SK-N-SH (cell line): ENCODE results near the gene KRT2. TPM values are rescaled to one million over a fixed set of nuclear protein-coding genes. Genes with fewer than 3 reads are reported as not detected.

Source experiments
- CTCF ChIA-PET: fragments of 300-600, 350-600 bp; formaldehyde crosslinking; extraction: SDS; loops from one replicate; lab custom pipeline; 2021; lab: Yijun Ruan, JAX
- POLR2A ChIA-PET: fragments of 350-600 bp; sonication (Branson Sonifier 250); formaldehyde crosslinking; extraction: SDS; loops from one replicate; lab custom pipeline; 2020; ENCODE audit warnings: antibody characterized with exemption, inconsistent platforms; lab: Yijun Ruan, JAX
- DNase-seq: peaks from one replicate; pipeline ENCODE4 v3.0.0; 2012
- H2AFZ ChIP-seq: fragments of 200-600 bp; sonication (generic); 2 replicates; pipeline ENCODE4 v1.8.1; 2016; ENCODE audit warnings: antibody characterized with exemption, mild to moderate bottlenecking, low read depth
- H3F3A ChIP-seq: fragments of 200-600 bp; sonication (generic); replicated peaks from 2 replicates; pipeline ENCODE3; 2016; ENCODE audit warnings: antibody characterized with exemption, mild to moderate bottlenecking; ENCODE audit not compliant: insufficient read depth
- H3K27ac ChIP-seq, 2 experiments: fragments of 200-500 bp in 1 of 2; fragments of 200-600 bp in 1 of 2; sonication (Bioruptor generic) in 1 of 2; sonication (generic), shearing (Covaris generic) in 1 of 2; 2 replicates each; pipeline versions ENCODE4 v1.5.1 to v1.6.1; 2014 to 2016; ENCODE audit warnings: low read depth in 2 of 2, inconsistent platforms in 1 of 2, low read length in 1 of 2, mild to moderate bottlenecking in 1 of 2, mixed read lengths in 1 of 2
- H3K27me3 ChIP-seq: fragments of 200-600 bp; sonication (generic), shearing (Covaris generic); 2 replicates; pipeline ENCODE4 v1.6.1; 2016; ENCODE audit warnings: mixed run types; ENCODE audit not compliant: insufficient read depth
- H3K36me3 ChIP-seq, 2 experiments: fragments of 200-500 bp in 1 of 2; fragments of 200-600 bp in 1 of 2; sonication (Bioruptor generic) in 1 of 2; sonication (generic) in 1 of 2; replicated peaks in 1 of 2; 2 replicates each; pipeline versions ENCODE3 to v1.5.1; 2014 to 2016; ENCODE audit warnings: low read length in 1 of 2, mild to moderate bottlenecking in 1 of 2; ENCODE audit not compliant: insufficient read depth in 2 of 2, control insufficient read depth in 1 of 2
- H3K4me1 ChIP-seq, 2 experiments: fragments of 200-500 bp in 1 of 2; fragments of 200-600 bp in 1 of 2; sonication (Bioruptor generic) in 1 of 2; sonication (generic), shearing (Covaris generic) in 1 of 2; 2 replicates each; pipeline versions ENCODE4 v1.5.1 to v1.6.1; 2014 to 2016; ENCODE audit warnings: low read depth in 1 of 2, low read length in 1 of 2, mixed run types in 1 of 2; ENCODE audit not compliant: insufficient read depth in 2 of 2, control insufficient read depth in 1 of 2
- H3K4me2 ChIP-seq: fragments of 200-600 bp; sonication (generic), shearing (Covaris generic); 2 replicates; pipeline ENCODE4 v1.6.1; 2017; ENCODE audit warnings: mixed run types
- H3K4me3 ChIP-seq, 2 experiments: fragments of 200-500 bp in 1 of 2; fragments of 200-600 bp in 1 of 2; sonication (Bioruptor generic) in 1 of 2; sonication (generic), shearing (Covaris generic) in 1 of 2; 2 replicates each; pipeline versions ENCODE4 v1.5.1 to v1.8.1; 2014 to 2016; ENCODE audit warnings: low read depth in 2 of 2, inconsistent platforms in 1 of 2, low read length in 1 of 2, mild to moderate bottlenecking in 1 of 2, mixed read lengths in 1 of 2, moderate library complexity in 1 of 2
- H3K79me2 ChIP-seq: fragments of 200-600 bp; sonication (generic); 2 replicates; pipeline ENCODE4 v1.8.1; 2017; ENCODE audit warnings: mild to moderate bottlenecking; ENCODE audit not compliant: insufficient read depth
- H3K9ac ChIP-seq: fragments of 200-600 bp; sonication (generic); 2 replicates; pipeline ENCODE4 v1.6.1; 2017; ENCODE audit warnings: mixed run types
- H3K9me2 ChIP-seq: fragments of 200-600 bp; sonication (generic); 2 replicates; pipeline ENCODE4 v1.6.1; 2017; ENCODE audit warnings: mixed run types
- H3K9me3 ChIP-seq: fragments of 200-600 bp; sonication (generic); 2 replicates; pipeline ENCODE4 v1.6.1; 2017; ENCODE audit warnings: mixed run types, mild to moderate bottlenecking, moderate library complexity
- H4K20me1 ChIP-seq: fragments of 200-600 bp; sonication (generic); 2 replicates; pipeline ENCODE4 v1.6.1; 2017; ENCODE audit warnings: mild to moderate bottlenecking, mixed run types; ENCODE audit not compliant: insufficient read depth
- CHD2 ChIP-seq: fragments of 150-350 bp; IDR thresholded peaks from 2 replicates; pipeline ENCODE4 v1.6.1; 2018; ENCODE audit warnings: low read length; ENCODE audit not compliant: partially characterized antibody
- EZH2phosphoT487 ChIP-seq: fragments of 200-600 bp; sonication (generic); IDR thresholded peaks from 2 replicates; pipeline ENCODE4 v1.6.1; 2017; ENCODE audit warnings: low read depth, mixed run types, mild to moderate bottlenecking, antibody characterized with exemption, moderate library complexity, borderline replicate concordance
- FOXJ3 ChIP-seq: sonication (generic); formaldehyde crosslinking; IDR thresholded peaks from 2 replicates; pipeline ENCODE4 v1.5.1; 2020; ENCODE audit warnings: mild to moderate bottlenecking, missing genetic modification reagents
- FOXM1 ChIP-seq: IDR thresholded peaks from 2 replicates; pipeline ENCODE4 v1.4.0; 2012; ENCODE audit warnings: low read depth, mild to moderate bottlenecking
- GABPA ChIP-seq: IDR thresholded peaks from 2 replicates; pipeline ENCODE4 v1.4.0; 2012; ENCODE audit warnings: low read depth, mild to moderate bottlenecking
- GATA2 ChIP-seq: sonication (generic); formaldehyde crosslinking; IDR thresholded peaks from 2 replicates; pipeline ENCODE4 v1.5.0; 2020; ENCODE audit warnings: mild to moderate bottlenecking, missing genetic modification reagents
- JUND ChIP-seq: IDR thresholded peaks from 2 replicates; pipeline ENCODE4 v1.4.0; 2012
- MAX ChIP-seq: IDR thresholded peaks from 2 replicates; pipeline ENCODE4 v1.4.0; 2012; ENCODE audit warnings: low read depth
- MEF2A ChIP-seq: IDR thresholded peaks from 2 replicates; pipeline ENCODE4 v1.4.0; 2012; ENCODE audit warnings: low read depth, borderline replicate concordance
- MXI1 ChIP-seq: IDR thresholded peaks from 2 replicates; pipeline ENCODE4 v1.6.1; 2012; ENCODE audit warnings: mild to moderate bottlenecking, low read depth, low read length, improper control_type of control experiment
- POLR2AphosphoS5 ChIP-seq: IDR thresholded peaks from 2 replicates; pipeline ENCODE4 v1.6.1; 2012; ENCODE audit warnings: low read depth, low read length
- RAD21 ChIP-seq: IDR thresholded peaks from 2 replicates; pipeline ENCODE4 v1.6.1; 2012; ENCODE audit warnings: mild to moderate bottlenecking, low read length
- RCOR1 ChIP-seq: fragments of 150-350 bp; IDR thresholded peaks from 2 replicates; pipeline ENCODE4 v1.6.1; 2017; ENCODE audit warnings: antibody characterized with exemption, low read length
- REST ChIP-seq: IDR thresholded peaks from 2 replicates; pipeline ENCODE4 v1.6.1; 2012; ENCODE audit warnings: mild to moderate bottlenecking, low read depth, low read length, moderate library complexity
- RFX5 ChIP-seq: IDR thresholded peaks from 2 replicates; pipeline ENCODE4 v1.6.1; 2012; ENCODE audit warnings: mild to moderate bottlenecking, improper control_type of control experiment, low read length
- SMC3 ChIP-seq: IDR thresholded peaks from 2 replicates; pipeline ENCODE4 v1.6.1; 2012; ENCODE audit warnings: low read depth, low read length, improper control_type of control experiment
- TCF12 ChIP-seq: IDR thresholded peaks from 2 replicates; pipeline ENCODE4 v1.4.0; 2012
- TEAD4 ChIP-seq: IDR thresholded peaks from 2 replicates; pipeline ENCODE4 v1.4.0; 2012; ENCODE audit warnings: mild to moderate bottlenecking, borderline replicate concordance; ENCODE audit not compliant: insufficient read depth
- YY1 ChIP-seq: IDR thresholded peaks from 2 replicates; pipeline ENCODE4 v1.4.0; 2012; ENCODE audit warnings: low read depth, mild to moderate bottlenecking
- WGBS: methylation state at CpG from one replicate; pipeline ENCODE4 v1.1.6; 2017; ENCODE audit warnings: low lambda C conversion rate; 5-methylcytosine and 5-hydroxymethylcytosine counted together
- polyA plus RNA-seq, 3 experiments: library from polyadenylated mRNA; depleted of rRNA; stranded (reverse); fragments of >200 nt; gene quantifications; 2 replicates each; pipeline ENCODE4 v1.2.3, GENCODE V29; 2012
- TF ChIP-seq, protein P1 (sequence below): fragments of 150-350 bp; IDR thresholded peaks from 2 replicates; pipeline ENCODE4 v1.6.1; 2016; ENCODE audit warnings: mild to moderate bottlenecking, low read depth, low read length

KRT2 gene
- polyA plus RNA-seq, 1 of the 3 experiments (the other 2 are of a cell fraction): not detected

DNA sequence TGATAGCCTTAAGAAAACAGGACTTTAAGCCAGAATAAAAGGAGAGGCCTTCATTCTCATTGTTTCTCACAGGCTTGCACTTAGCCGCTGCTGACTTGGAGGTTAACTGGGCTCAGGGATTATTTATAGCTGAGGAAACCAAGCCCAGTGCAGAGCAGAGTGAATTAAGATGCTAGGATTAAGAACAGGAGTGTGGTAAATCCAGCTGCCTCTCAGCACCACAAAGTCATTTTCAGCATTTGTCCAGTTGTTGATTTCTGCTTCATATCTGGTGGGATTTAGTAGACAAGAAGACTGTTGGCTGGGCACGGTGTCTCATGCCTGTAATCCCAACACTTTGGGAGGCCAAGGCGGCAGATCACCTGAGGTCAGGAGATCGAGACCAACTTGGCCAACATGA, 19.4 kb downstream of the KRT2 start:
- ChIA-PET CTCF (interaction anchor here (1.8 kb wide), 1 partner anchor 247 kb away, joined by 7 read pairs; no protein-coding TSS in a partner anchor), POLR2A (interaction anchor here (0.7 kb wide), 1 partner anchor 35 kb away, joined by 3 read pairs; no protein-coding TSS in a partner anchor)
- no peak overlapping the region for H3K27ac ChIP-seq
- H3K9me3 ChIP-seq: no peaks in the 10 kb centered on the region
- TF ChIP-seq FOXM1 (no peak), REST (no peak), MEF2A (no peak), TCF12 (no peak), GABPA (no peak), POLR2AphosphoS5 (no peak), GATA2 (CRISPR knock-in tag) (no peak), EZH2phosphoT487 (no peak), RCOR1 (no peak), MAX (no peak)
- TF ChIP-seq, protein P1, sequence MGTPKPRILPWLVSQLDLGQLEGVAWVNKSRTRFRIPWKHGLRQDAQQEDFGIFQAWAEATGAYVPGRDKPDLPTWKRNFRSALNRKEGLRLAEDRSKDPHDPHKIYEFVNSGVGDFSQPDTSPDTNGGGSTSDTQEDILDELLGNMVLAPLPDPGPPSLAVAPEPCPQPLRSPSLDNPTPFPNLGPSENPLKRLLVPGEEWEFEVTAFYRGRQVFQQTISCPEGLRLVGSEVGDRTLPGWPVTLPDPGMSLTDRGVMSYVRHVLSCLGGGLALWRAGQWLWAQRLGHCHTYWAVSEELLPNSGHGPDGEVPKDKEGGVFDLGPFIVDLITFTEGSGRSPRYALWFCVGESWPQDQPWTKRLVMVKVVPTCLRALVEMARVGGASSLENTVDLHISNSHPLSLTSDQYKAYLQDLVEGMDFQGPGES: no peak
- H4K20me1 ChIP-seq: no peaks in the 10 kb centered on the region
- no peak overlapping the region for H3K4me2 ChIP-seq
- no peak overlapping the region for H3K9ac ChIP-seq
- no peaks in the 10 kb centered on the region for H3K4me1 ChIP-seq
- whole genome bisulfite sequencing: 20% methylated on average over 4 of the region's 4 CpGs
- no peaks in the 10 kb centered on the region for H3F3A ChIP-seq
- H3K4me3 ChIP-seq: no peak overlapping the region
- DNase-seq: no peak
- no peak overlapping the region for H2AFZ ChIP-seq
- H3K9me2 ChIP-seq: no peaks in the 10 kb centered on the region
- H3K36me3 ChIP-seq: no peaks in the 10 kb centered on the region
- H3K79me2 ChIP-seq: no peaks in the 10 kb centered on the region
- H3K27me3 ChIP-seq: peaks cover 26% of the 10 kb centered on the region

GRCh38 chr12:52631676-52632459, 20.1 kb downstream of the KRT2 start:
- Histone ChIP-seq H3K4me3 (no peak overlapping the region), H3K9me3 (no peaks in the 10 kb centered on the region), H4K20me1 (no peaks in the 10 kb centered on the region), H3K4me2 (no peak overlapping the region), H3K9ac (no peak overlapping the region), H3K4me1 (no peaks in the 10 kb centered on the region), H3F3A (no peaks in the 10 kb centered on the region), H3K27me3 (peaks cover 26% of the 10 kb centered on the region), H3K27ac (no peak overlapping the region), H3K79me2 (no peaks in the 10 kb centered on the region), H2AFZ (no peak overlapping the region), H3K9me2 (no peaks in the 10 kb centered on the region), H3K36me3 (no peaks in the 10 kb centered on the region)
- no peak for DNase-seq
- ChIA-PET POLR2A (interaction anchor here (0.7 kb wide), 1 partner anchor 35 kb away, joined by 3 read pairs; no protein-coding TSS in a partner anchor), CTCF (interaction anchor here (1.2 to 1.8 kb wide), 2 partner anchors 248 kb away, joined by 3 to 7 read pairs; no protein-coding TSS in a partner anchor)
- 30% methylated on average over 6 of the region's 6 CpGs for WGBS
- no peak for TF ChIP-seq YY1
- TF ChIP-seq RCOR1: no peak
- no peak for TF ChIP-seq RFX5
- no peak for TF ChIP-seq JUND
- TF ChIP-seq TEAD4: no peak
- TF ChIP-seq RAD21: no peak
- no peak for TF ChIP-seq FOXJ3 (CRISPR knock-in tag)
- no peak for TF ChIP-seq CHD2
- no peak for TF ChIP-seq MXI1
- TF ChIP-seq SMC3: no peak
- no peak for TF ChIP-seq MEF2A
- no peak for TF ChIP-seq REST
